SU-DHL-6 (cell line): ENCODE measurements around the gene TTI1.

Experiments
- EZH2phosphoT487 ChIP-seq: fragments of 200-600 bp; sonication (generic), shearing (Covaris generic); conservative IDR thresholded peaks from 2 replicates; pipeline ENCODE4 v1.6.1; 2018; ENCODE audit warnings: mild to moderate bottlenecking, antibody characterized with exemption, low read length, moderate library complexity, mixed read lengths
- TF ChIP-seq, protein P1 (sequence below): fragments of 200-600 bp; sonication (generic); IDR thresholded peaks from one replicate; pipeline ENCODE4 v1.5.1; 2017; ENCODE audit warnings: antibody characterized with exemption, mild to moderate bottlenecking, low read length, moderate library complexity; ENCODE audit not compliant: insufficient read depth, poor library complexity, severe bottlenecking

- TF ChIP-seq, protein P1, sequence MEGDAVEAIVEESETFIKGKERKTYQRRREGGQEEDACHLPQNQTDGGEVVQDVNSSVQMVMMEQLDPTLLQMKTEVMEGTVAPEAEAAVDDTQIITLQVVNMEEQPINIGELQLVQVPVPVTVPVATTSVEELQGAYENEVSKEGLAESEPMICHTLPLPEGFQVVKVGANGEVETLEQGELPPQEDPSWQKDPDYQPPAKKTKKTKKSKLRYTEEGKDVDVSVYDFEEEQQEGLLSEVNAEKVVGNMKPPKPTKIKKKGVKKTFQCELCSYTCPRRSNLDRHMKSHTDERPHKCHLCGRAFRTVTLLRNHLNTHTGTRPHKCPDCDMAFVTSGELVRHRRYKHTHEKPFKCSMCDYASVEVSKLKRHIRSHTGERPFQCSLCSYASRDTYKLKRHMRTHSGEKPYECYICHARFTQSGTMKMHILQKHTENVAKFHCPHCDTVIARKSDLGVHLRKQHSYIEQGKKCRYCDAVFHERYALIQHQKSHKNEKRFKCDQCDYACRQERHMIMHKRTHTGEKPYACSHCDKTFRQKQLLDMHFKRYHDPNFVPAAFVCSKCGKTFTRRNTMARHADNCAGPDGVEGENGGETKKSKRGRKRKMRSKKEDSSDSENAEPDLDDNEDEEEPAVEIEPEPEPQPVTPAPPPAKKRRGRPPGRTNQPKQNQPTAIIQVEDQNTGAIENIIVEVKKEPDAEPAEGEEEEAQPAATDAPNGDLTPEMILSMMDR, result no peak
- no peak for TF ChIP-seq EZH2phosphoT487
These were observed 46.2 kb downstream of the TTI1 start for GRCh38 chr20:37986873-37987601.
